Mesenteric fat pad (tissue), 1 donor: Measurements from ENCODE around the gene ZNF276. TPM values are rescaled to one million over a fixed set of nuclear protein-coding genes. Genes with fewer than 3 reads are reported as not detected.
"Not testable (repeated sequence)": the region's sequence is repeated elsewhere in the genome, so short reads cannot be mapped to it uniquely, and the experiment has no call there.

ENCODE experiments used
- DNase-seq: peaks from one replicate; pipeline ENCODE4 v3.0.0-alpha.2; 2020; ENCODE audit warnings: low spot score
- long read RNA-seq: library from polyadenylated mRNA; unstranded; transcript quantifications from one replicate; pipeline ENCODE4 v2.0.0, GENCODE V29; 2020
- total RNA-seq: library from RNA; stranded (reverse); fragmentation: NEBNext Ultra II Directional; extraction: Animal tissue kit (Norgen Biotek cat#: 25700); gene quantifications from one replicate; pipeline ENCODE4 v1.2.1, GENCODE V29; 2021
- donor health status: DM: yes; HTN: yes; CAD: no.

ZNF276 gene, protein sequence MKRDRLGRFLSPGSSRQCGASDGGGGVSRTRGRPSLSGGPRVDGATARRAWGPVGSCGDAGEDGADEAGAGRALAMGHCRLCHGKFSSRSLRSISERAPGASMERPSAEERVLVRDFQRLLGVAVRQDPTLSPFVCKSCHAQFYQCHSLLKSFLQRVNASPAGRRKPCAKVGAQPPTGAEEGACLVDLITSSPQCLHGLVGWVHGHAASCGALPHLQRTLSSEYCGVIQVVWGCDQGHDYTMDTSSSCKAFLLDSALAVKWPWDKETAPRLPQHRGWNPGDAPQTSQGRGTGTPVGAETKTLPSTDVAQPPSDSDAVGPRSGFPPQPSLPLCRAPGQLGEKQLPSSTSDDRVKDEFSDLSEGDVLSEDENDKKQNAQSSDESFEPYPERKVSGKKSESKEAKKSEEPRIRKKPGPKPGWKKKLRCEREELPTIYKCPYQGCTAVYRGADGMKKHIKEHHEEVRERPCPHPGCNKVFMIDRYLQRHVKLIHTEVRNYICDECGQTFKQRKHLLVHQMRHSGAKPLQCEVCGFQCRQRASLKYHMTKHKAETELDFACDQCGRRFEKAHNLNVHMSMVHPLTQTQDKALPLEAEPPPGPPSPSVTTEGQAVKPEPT
- total RNA-seq = 26.0 TPM
- long read RNA-seq, full-length matches to known transcripts = 11 of 40 reads
- long read RNA-seq, partial matches to known transcripts = 7 of 40 reads
- long read RNA-seq, other reads (novel, unspliced or antisense) = 22 of 40 reads

DNA sequence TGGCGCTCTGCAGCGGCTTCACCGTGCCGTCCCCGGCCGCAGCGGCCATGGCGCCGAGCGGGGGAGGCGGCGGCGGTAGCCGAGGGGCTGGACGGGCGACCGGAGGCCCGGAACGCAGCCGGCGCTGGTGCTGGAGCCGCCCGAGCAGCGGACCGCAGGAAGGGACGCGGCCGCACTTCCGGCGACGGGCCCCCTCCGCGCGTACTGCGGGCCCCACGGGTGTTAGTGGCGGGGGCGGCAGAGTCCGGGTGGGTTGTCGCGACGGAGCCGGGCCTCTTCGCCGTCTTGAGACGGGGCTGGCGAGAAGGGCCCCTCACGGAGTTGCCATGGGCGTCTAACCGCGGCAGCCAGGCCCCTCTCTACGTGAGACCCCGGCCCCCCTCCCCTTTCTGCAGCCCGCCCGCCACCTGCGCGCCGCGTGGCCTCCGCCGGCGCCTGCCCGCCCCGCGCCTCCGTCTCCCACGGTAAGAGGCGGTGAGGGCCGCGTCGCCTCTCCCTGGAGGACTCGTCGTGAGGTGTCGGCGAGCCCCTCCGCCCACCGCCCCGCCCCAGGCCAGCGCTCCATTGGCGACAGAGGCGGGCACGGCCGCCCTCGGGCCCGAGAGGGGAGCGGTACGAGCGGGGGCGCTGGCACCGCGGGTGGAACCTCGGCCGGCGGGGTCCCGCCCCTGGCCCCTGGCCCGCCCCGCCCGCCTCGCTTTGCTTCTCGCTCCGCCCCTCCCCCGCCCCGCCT is at the start of gene ZNF276, which contains the start of gene VPS9D1:
Gene ZNF276, plus strand, starts transcription at position 725 of the 733 bp plus-strand sequence. CDS start 104 bp downstream, outside the sequence.
Gene VPS9D1, minus strand, starts transcription at position 86 of the 733 bp plus-strand sequence. Its CDS starts 37 bp downstream, at position 49.
- peak; percentile 96 for DNase-seq

DNA sequence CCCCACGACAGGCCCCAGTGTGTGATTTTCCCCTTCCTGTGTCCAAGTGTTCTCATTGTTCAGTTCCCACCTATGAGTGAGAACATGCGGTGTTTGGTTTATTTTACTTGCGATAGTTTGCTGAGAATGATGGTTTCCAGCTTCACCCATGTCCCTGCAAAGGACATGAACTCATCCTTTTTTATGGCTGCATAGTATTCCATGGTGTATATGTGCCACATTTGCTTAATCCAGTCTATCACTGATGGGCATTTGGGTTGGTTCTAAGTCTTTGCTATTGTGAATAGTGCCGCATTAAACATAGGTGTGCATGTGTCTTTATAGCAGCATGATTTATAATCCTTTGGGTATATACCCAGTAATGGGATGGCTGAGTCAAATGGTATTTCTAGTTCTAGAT is 49.8 kb upstream of the ZNF276 start:
- not testable (repeated sequence) for DNase-seq

DNA sequence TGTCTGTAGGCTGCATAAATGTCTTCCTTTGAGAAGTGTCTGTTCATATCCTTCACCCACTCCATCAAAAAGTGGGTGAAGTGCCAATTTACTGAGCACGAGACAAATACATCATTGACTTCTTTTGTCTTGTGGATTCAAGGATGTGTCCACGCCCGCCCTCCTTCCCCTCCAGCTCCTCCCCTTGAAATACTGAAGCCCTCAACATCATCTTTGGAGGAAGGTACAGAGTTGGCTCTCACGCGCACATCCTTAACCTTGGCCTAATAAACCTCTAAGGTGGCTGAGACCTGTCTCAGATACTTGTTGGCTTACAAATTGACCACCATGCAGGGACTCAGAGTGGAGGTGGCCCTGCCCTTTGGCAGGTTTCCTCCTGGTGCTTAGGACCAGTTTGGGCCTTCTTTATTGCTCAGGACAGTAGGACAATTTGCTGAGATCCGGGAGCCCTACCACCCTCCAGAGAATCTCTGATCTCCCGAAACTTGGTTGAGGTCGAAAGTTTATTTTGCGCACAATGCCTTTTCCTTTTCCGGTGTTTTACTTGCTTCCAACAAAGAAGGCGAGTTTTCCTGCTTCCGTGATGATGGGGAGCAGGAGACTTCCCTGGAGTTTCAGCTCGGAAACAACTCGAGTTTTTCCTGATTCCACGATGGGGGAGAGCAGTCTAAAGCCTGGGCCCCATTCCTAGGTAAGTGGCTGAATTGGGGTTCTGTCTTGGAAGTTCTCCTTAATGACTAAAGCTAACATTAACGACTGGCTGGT is 49.0 kb upstream of the ZNF276 start:
- DNase-seq = no peak

DNA sequence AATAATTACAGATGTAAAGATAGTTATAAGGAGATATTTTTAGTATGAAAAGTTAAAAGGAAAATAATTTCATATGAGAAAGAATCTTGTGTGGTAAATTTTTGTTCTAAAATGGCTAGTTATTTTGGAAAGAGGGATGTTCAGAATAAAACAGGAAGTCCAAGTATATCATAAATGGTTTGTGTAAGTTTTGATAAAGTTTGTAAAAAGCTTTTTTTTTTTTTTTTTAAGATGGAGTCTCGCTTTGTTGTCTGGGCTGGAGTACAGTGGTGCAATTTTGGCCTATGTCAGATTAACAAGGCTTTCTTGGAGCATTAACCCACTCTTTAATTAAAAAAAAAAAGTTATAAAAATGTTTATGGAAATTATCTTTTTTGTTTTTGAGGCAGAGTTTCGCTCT is 43.1 kb upstream of the ZNF276 start:
- no peak for DNase-seq

DNA sequence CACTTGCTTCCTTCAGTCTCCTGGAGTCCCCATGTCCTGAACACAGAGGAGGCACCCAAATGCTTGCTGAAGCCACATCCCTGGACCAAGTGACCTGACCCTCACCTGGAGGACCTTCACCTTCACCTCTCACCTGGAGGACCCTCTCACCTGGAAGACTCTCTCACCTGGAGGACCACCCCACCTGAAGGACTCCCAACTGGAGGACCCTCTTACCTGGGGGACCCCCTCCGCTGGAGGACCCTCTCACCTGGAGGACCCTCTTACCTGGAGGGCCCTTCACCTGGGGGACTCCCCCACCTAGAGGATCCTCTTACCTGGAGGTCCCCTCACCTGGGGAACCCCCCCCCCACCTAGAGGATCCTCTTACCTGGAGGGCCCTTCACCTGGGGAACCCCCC is 35.4 kb upstream of the ZNF276 start:
- no peak for DNase-seq

DNA sequence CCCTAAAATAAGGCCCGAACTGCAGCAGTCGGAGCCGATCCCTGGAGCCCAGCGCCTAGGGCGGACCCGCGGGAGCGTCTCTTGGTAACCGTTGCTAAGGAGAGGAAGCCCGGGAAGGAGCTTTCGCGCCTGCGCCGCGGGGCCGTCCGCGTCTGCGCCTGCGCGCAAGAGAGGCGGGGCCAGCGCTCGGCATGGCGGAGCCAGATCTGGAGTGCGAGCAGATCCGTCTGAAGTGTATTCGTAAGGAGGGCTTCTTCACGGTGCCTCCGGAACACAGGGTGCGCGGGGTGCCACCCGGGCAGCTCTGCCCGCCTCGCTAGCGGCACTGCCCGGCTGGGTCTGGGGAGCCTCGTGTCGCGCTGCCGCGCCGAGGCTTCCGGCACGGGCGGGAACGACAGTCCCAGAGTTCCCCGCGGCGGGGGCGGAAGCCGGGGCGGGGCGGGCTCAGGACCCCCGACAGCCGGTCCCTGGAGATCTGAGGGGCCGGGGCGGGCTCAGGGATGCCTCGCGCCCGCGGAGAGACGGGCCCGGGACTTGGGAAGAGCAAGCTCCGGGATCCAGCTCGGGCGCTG is 34.7 kb upstream of the ZNF276 start, which contains the start of gene CDK10:
Gene CDK10, plus strand, starts transcription at position 170 of the 572 bp plus-strand sequence. Its CDS starts 22 bp downstream, at position 192.
- peak; percentile 98 for DNase-seq

DNA sequence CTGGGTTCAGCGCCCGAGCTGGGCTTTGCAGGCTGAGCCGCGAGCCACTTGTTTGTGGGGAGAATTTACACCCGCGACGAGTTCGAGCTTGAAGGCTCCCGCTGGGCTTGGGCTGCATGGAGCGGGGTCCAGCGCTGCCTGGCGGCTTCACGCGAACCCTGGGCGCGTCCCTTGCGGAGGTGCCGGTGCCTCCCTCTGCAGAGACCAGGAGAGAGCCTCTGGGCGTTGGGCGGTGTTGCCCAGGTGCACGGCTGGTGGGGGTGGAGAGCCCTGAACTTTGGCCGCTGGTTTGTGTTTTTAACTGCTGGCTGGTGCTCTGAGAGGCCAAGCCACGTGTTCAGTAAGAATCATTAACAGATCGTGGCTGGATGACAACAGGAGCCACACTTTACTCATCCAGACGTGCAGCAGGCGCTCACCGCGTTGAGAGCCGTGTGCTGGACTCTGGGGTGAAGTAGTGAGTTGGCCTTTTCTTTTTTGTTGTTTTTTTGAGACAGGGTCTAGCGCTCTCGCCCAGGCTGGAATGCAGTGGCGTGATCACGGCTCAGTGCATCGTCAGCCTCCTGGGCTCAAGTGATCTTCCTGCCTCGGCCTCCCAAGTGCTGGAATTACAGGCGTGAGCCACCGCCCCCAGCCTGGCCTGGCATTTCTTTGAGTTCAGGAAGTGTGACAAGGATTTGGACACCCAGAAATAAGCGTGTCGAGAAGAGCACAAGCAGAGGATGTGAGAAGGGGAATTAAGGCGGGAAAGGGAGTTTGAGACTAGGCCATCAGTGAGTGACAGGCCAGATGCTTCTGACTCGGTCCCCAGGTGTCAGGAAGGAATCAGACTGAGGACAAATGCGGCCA is 34.0 kb upstream of the ZNF276 start:
- DNase-seq = no peak

DNA sequence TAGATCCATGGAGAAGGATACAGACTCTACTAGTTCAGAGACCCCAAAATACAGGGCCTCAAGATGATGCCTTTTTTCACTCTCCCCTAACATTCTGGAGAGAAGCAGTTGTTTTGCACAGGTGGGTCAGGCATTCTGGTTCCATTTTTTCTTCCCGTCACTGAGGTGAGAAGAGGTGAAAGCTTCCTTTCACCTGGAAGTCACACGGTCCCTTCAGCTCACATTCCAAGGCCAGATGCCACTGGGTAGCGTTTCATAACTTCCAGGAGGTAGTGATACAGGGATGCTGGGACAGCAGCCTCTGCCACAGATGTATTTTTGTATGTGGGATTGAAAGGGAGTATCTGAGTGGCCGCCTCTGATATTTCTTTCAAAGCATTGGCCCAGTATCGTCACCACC is 32.9 kb upstream of the ZNF276 start:
- DNase-seq = no peak

DNA sequence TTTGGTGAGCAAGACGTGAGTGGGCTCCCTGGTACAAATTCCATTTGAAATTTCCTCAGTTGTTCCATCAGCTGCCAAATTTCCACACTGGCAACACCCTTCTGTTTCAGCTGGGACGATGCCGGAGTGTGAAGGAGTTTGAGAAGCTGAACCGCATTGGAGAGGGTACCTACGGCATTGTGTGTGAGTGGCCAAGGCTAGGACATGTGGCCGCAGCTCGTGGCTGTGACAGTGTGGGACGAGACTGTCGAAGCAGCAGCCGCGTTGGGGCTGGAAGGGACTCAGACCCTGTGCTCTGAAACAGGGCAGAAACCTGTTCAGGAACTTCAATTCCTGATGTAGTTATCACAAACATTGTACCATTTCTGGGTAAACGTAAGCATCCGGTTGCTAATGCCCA is 32.2 kb upstream of the ZNF276 start:
- DNase-seq = no peak

DNA sequence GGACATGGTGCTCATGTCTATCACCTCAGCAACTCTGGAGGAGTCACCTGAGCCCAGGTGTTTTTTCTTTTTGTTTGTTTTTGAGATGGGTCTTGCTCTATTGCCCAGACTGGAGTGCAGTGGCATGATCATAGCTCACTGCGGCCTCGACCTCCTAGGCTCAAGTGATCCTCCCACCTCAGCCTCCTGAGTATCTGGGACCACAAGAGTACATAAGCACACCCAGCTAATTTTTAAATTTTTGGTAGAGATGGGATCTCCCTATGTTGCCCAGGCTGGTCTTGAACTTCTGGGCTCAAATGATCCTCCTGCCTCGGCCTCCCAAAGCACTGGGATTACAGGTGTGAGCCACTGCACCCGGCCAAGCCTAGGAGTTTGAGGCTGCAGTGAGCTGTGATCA is 31.7 kb upstream of the ZNF276 start:
- DNase-seq = not testable (repeated sequence)

DNA sequence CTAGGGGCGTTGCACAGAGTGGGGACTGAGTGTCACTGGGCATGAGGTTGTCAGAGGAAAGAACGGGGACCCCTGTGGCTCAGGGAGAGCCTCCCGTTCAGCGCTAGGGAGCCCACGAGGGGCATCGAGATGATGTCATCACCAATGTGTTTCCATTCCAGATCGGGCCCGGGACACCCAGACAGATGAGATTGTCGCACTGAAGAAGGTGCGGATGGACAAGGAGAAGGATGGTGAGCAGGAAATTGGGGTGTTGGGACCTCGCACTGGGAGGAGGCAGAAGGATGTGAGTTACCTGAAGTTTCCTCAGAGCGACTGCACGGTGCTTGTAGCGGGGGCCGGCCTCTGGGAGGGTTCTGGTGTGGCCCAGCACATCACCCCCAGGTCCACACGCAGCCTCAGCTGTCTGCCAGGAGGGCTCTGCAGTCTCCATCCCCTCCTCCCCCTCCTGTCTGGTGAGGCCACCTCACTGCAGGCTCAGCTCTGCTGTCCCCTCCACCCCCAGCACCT is 30.9 kb upstream of the ZNF276 start:
- DNase-seq = no peak

DNA sequence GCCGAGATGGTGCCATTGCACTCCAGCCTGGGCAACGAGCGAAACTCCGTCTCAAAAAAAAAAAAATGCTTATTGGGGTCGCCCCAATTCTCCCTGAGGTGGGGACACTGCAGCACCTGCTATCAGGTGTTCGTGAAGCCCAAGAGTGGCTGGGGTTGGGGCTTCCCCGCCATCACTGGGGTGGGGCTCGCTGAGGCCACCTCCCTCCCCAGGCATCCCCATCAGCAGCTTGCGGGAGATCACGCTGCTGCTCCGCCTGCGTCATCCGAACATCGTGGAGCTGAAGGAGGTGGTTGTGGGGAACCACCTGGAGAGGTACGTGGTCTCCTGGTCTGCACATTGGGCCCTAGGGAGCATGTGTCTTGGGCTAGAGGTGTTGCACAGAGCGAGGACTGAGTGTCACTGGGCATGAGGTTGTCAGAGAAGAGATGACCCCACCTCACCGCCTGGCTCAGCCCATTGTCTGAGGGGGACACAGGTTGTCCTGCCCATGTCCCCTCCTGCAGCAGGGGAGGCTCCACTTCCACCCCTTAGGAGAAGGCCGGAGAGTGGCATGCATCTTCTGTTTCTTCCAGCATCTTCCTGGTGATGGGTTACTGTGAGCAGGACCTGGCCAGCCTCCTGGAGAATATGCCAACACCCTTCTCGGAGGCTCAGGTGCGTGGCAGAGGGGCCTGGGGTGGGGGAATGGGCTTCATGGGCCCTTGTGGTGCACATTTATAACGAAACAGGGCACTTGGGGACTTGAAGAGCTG is 29.9 kb upstream of the ZNF276 start:
- no peak for DNase-seq

DNA sequence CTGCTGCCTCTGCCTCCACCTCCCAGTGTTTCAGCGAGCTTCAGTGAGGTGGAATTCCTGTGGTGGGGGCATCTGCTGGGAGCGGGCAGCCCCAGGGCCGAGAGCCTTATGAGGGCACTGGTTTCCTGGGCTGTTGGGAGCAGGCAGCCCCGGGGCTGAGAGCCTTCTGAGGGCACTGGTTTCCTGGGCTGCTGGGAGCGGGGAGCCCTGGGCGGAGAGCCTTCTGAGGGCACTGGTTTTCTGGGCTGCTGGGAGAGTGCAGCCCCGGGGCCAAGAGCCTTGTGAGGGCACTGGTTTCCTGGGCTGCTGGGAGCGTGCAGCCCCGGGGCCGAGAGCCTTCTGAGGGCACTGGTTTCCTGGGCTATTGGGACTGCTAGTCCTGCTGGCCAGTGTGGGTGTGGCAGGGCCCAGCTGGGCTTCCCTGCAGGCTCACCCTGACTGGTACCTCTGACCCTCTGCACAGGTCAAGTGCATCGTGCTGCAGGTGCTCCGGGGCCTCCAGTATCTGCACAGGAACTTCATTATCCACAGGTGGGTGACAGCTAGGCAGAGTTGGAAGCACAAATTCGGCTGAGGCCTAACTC is 29.3 kb upstream of the ZNF276 start:
- DNase-seq = no peak

DNA sequence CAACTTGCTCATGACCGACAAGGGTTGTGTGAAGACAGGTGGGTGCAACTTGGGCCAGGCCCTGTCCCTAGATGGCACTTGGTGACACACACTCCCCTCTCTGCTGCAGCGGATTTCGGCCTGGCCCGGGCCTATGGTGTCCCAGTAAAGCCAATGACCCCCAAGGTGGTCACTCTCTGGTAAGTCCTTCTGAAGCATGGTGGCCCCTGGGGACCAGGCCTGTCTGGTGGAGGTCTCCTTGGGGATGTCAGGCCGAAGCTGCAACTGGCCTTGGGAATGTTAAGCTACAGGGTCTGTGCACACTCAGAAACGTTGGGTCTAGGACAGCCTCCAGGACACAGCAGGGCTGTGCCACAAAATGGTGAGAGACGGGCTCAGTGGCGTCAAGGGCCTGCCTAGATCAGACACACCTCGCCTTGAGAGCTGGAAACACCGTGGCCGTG is 28.0 kb upstream of the ZNF276 start:
- no peak for DNase-seq

DNA sequence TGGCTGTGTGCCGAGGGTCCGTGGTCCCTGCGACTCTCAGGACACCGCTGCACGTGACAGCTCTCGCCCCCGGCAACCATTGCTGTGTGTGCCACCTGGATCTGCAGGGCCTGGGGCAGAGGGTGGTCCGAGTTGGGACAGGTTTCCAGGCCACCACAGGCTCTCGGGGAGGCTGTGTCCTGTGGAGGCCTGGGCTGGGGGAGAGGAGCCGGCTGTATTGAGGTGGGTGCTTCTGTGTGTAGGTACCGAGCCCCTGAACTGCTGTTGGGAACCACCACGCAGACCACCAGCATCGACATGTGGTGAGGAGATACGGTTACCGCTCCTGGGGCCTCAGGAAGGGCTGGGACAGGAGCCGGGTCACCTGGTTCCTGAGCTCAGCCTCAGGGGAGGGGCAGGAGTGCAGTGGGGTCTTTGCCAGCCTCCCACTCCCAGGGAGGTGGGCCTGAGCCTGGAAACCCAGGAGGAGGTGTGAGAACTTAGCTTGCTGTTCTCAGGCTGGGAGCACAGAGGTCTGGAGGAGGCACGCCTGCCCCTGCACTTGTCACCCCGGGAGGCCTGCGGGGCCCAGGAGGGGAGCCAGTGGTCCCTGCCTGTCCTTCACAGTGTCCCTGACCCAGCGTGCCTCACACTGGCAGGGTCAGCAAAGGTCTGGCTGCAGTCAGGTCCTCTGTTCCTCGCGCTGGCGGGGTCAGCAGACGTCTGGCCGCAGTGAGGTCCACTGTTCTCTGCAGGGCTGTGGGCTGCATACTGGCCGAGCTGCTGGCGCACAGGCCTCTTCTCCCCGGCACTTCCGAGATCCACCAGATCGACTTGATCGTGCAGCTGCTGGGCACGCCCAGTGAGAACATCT is 27.2 kb upstream of the ZNF276 start:
- no peak for DNase-seq

DNA sequence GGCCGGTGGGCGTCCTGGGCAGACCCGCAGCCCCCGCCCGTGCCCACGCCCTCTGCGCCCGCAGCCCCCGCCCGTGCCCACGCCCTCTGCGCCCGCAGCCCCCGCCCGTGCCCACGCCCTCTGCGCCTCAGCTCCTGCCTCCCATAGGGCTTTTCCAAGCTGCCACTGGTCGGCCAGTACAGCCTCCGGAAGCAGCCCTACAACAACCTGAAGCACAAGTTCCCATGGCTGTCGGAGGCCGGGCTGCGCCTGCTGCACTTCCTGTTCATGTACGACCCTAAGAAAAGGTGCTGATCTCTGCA is 26.6 kb upstream of the ZNF276 start:
- DNase-seq = not testable (repeated sequence)
